Loucy (cell line): ENCODE measurements around the gene GRK6.

Experiments used
- EZH2phosphoT487 ChIP-seq: fragments of 200-600 bp; IDR thresholded peaks from 2 replicates; pipeline ENCODE4 v1.6.1; 2018; ENCODE audit warnings: antibody characterized with exemption, mild to moderate bottlenecking, moderate library complexity, borderline replicate concordance
- TF ChIP-seq, protein P1 (sequence below): fragments of 200-600 bp; sonication (generic); conservative IDR thresholded peaks from 2 replicates; pipeline ENCODE4 v1.5.1; 2014; ENCODE audit warnings: mild to moderate bottlenecking, antibody characterized with exemption, low read length

DNA sequence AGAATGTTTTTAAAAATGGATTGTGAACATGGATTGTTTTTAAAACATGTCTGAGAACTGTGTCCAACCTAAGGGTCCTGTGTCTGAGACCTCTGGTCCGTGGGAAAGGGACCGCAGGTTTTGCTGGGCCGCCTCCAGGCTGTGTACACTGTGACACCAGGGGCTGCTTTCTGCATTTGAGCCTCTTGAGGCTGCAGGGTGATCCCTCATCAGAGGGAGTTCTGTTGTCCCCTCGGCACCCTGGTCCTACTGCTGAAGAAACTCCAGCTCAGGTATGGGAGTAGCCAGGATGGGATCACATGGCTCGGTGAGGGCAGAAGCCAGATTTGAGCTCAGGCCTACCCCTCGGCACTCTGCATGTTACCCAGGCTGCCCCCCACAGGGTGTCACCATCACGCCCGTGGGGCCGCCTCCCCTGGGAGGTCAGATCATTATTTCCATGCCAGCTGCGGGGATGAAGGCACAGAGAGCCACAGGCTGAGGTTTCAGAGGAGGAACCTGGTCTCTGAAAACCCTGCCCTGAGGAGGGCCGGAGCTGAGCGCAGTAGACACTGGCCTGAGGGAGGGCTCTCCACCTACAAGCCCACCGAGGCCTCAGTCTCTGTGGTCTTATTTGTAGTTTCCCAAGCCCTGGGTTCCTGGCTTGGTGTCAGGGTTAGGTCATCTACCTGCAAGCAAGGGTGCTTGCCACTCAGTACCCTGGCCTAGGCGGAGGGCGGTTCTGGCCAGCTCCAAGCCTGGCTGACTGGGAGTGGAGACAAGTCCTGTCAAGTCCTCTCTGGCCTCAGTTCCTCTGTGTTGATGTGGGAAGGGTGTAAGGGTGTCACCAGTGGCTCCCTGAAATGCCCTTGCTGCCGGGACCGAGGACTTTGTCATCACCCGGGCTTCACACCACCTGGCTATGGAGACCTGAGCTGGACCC is 22.9 kb downstream of the GRK6 start:
- TF ChIP-seq, protein P1, sequence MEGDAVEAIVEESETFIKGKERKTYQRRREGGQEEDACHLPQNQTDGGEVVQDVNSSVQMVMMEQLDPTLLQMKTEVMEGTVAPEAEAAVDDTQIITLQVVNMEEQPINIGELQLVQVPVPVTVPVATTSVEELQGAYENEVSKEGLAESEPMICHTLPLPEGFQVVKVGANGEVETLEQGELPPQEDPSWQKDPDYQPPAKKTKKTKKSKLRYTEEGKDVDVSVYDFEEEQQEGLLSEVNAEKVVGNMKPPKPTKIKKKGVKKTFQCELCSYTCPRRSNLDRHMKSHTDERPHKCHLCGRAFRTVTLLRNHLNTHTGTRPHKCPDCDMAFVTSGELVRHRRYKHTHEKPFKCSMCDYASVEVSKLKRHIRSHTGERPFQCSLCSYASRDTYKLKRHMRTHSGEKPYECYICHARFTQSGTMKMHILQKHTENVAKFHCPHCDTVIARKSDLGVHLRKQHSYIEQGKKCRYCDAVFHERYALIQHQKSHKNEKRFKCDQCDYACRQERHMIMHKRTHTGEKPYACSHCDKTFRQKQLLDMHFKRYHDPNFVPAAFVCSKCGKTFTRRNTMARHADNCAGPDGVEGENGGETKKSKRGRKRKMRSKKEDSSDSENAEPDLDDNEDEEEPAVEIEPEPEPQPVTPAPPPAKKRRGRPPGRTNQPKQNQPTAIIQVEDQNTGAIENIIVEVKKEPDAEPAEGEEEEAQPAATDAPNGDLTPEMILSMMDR, result no peak
- TF ChIP-seq EZH2phosphoT487, result no peak
